OCI-LY7 (cell line): ENCODE data around the gene F7.

Source experiments
- EZH2phosphoT487 ChIP-seq: fragments of 200-600 bp; sonication (generic); IDR thresholded peaks from 2 replicates; pipeline ENCODE4 v1.6.1; 2018; ENCODE audit warnings: low read depth, borderline replicate concordance, mild to moderate bottlenecking, mixed run types, antibody characterized with exemption, low read length, moderate library complexity, mixed read lengths
- TF ChIP-seq, protein P1 (sequence below): fragments of 200-600 bp; sonication (generic); conservative IDR thresholded peaks from 2 replicates; pipeline ENCODE4 v1.5.1; 2014; ENCODE audit warnings: mild to moderate bottlenecking, antibody characterized with exemption, low read length, moderate library complexity, mixed read lengths

DNA sequence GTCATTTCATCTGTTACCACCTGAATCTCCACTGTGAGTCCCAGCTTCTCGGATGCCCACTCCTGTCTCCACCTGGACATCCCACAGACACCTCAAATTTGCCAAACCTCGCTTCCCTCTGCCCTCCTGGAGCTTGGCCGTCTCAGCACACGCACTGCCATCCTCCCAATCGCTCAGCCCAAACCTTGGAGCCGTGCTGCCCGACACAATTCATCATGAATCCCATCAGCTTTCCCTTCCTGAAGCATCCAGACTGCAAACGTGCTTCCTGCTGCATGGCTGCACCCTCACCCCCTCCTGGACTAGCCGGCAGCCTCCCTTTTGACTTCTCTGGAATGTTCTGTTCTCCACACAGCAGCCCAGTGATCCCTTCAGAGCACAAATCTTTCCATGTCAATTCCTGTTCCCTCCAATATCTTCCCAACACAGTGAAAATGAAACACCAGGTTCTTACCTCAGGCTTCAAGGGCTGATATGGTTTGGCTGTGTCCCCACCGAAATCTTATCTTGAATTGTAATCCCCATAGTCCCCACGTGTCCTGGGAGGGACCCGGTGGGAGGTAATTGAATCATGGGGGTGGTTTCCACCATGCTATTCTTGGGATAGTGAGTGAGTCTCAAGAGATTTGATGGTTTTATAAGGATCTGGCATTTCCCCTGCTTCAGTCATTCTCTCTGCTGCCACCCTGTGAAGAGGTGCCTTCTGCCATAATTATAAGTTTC is 51.8 kb downstream of the F7 start:
- TF ChIP-seq, protein P1, sequence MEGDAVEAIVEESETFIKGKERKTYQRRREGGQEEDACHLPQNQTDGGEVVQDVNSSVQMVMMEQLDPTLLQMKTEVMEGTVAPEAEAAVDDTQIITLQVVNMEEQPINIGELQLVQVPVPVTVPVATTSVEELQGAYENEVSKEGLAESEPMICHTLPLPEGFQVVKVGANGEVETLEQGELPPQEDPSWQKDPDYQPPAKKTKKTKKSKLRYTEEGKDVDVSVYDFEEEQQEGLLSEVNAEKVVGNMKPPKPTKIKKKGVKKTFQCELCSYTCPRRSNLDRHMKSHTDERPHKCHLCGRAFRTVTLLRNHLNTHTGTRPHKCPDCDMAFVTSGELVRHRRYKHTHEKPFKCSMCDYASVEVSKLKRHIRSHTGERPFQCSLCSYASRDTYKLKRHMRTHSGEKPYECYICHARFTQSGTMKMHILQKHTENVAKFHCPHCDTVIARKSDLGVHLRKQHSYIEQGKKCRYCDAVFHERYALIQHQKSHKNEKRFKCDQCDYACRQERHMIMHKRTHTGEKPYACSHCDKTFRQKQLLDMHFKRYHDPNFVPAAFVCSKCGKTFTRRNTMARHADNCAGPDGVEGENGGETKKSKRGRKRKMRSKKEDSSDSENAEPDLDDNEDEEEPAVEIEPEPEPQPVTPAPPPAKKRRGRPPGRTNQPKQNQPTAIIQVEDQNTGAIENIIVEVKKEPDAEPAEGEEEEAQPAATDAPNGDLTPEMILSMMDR: no peak
- TF ChIP-seq EZH2phosphoT487: no peak
